ENCODE measurements around the gene CLK3. TPM values are rescaled to one million over a fixed set of nuclear protein-coding genes. Genes with fewer than 3 reads are reported as not detected.
A peak's percentile ranks its signal among the peaks of the same experiment; 100 is the strongest.

Gene CLK3
- total and polyA plus RNA-seq, 2 of the 13 experiments (the other 11 are each of a cell fraction or from before 2014, with no cell fraction given), result 41.5 to 82.0 TPM

DNA sequence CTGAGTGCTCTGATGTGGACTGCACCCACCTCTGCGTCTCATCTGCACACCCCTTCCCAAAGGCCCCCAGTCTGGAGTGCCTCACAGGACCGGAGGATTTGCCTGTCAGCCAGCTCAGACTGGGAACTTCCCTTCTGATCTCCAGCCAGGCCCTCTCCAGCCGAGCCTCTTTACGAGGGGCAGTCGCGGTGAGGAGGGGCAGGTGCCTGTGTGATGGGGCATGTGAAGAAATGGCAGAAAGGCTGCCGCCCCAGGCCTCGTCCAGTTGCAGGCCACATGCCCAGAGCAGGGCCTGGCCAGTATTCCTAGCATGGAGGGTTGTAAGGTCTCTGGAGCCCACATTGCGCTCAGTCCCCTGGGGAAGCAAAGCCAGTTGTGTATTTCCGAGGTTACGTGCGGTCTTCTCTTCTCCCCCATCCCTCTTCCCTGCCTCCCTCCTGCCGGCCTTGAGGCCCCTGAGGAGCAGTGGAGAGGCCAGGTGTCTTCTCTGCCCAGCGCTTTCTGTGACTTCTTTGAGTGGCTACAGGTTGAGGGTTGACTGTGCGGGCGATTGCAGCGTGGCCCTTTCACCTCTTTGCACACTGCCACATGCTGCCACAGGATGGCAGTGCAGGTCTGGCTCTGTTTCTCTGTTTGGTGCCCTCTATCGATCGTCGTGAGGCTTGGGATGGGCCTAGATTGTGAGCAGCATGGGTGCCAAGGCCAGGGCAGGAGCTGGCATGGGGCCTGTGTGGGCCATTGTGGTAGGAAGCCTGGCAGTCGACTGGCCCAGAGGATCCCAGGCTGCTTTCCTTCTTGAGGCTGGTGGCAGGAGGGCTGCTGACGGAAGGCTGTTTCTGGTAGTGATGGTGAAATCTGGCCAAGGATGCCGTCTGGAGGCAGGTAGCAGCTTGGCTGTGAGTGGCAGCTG, 5.3 kb downstream of the CLK3 start (continued):
- TF ChIP-seq DR1 (CRISPR knock-in tag; IDR thresholded peaks at IDR 0.05) (no peak), ZFAT (CRISPR knock-in tag; conservative IDR thresholded peaks at IDR 0.05) (no peak), RARA (CRISPR knock-in tag; IDR thresholded peaks at IDR 0.05) (peak; percentile 44), FUBP1 (CRISPR knock-in tag; IDR thresholded peaks at IDR 0.05; ENCODE audit: borderline replicate concordance) (no peak), SNAI1 (CRISPR knock-in tag; IDR thresholded peaks at IDR 0.05; ENCODE audit: borderline replicate concordance) (no peak), SRSF4 (IDR thresholded peaks at IDR 0.05; ENCODE audit: low read depth, low read length, poor library complexity, severe bottlenecking) (no peak), NKX3-1 (CRISPR knock-in tag; IDR thresholded peaks at IDR 0.05) (no peak), RBM39 (IDR thresholded peaks at IDR 0.05; ENCODE audit: low read depth, low read length, poor library complexity, severe bottlenecking) (peak; percentile 46), KDM2A (CRISPR knock-in tag; IDR thresholded peaks at IDR 0.05; ENCODE audit: borderline replicate concordance, low read depth) (peak; percentile 65; the same call in 1 of the 2 replicates), FIP1L1 (IDR thresholded peaks at IDR 0.05; ENCODE audit: borderline replicate concordance, insufficient read depth, low read depth, low read length) (no peak), MAFK (conservative IDR thresholded peaks at IDR 0.05 in 1 of 2, IDR thresholded peaks at IDR 0.05 in 1 of 2; ENCODE audit: low read length in 2 of 2) (no peak), PBX3 (CRISPR knock-in tag; IDR thresholded peaks at IDR 0.05; ENCODE audit: borderline replicate concordance) (no peak), POLR2A (IDR thresholded peaks at IDR 0.05; ENCODE audit: insufficient read depth in 1 of 2, low read depth in 2 of 2, low read length in 2 of 2) (no peak), ZNF619 (CRISPR knock-in tag; IDR thresholded peaks at IDR 0.05) (no peak; the same call in 1 of the 2 replicates), SIN3B (IDR thresholded peaks at IDR 0.05; ENCODE audit: low read length) (no peak)
- TF ChIP-seq, protein P1, sequence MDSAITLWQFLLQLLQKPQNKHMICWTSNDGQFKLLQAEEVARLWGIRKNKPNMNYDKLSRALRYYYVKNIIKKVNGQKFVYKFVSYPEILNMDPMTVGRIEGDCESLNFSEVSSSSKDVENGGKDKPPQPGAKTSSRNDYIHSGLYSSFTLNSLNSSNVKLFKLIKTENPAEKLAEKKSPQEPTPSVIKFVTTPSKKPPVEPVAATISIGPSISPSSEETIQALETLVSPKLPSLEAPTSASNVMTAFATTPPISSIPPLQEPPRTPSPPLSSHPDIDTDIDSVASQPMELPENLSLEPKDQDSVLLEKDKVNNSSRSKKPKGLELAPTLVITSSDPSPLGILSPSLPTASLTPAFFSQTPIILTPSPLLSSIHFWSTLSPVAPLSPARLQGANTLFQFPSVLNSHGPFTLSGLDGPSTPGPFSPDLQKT (CRISPR knock-in tag; IDR thresholded peaks at IDR 0.05; ENCODE audit: borderline replicate concordance), result no peak
- TF ChIP-seq, protein P2, sequence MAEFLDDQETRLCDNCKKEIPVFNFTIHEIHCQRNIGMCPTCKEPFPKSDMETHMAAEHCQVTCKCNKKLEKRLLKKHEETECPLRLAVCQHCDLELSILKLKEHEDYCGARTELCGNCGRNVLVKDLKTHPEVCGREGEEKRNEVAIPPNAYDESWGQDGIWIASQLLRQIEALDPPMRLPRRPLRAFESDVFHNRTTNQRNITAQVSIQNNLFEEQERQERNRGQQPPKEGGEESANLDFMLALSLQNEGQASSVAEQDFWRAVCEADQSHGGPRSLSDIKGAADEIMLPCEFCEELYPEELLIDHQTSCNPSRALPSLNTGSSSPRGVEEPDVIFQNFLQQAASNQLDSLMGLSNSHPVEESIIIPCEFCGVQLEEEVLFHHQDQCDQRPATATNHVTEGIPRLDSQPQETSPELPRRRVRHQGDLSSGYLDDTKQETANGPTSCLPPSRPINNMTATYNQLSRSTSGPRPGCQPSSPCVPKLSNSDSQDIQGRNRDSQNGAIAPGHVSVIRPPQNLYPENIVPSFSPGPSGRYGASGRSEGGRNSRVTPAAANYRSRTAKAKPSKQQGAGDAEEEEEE (CRISPR knock-in tag; IDR thresholded peaks at IDR 0.05; ENCODE audit: borderline replicate concordance), result no peak
- TF ChIP-seq, protein P3, sequence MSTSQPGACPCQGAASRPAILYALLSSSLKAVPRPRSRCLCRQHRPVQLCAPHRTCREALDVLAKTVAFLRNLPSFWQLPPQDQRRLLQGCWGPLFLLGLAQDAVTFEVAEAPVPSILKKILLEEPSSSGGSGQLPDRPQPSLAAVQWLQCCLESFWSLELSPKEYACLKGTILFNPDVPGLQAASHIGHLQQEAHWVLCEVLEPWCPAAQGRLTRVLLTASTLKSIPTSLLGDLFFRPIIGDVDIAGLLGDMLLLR (CRISPR knock-in tag; IDR thresholded peaks at IDR 0.05), result no peak
- TF ChIP-seq, protein P4, sequence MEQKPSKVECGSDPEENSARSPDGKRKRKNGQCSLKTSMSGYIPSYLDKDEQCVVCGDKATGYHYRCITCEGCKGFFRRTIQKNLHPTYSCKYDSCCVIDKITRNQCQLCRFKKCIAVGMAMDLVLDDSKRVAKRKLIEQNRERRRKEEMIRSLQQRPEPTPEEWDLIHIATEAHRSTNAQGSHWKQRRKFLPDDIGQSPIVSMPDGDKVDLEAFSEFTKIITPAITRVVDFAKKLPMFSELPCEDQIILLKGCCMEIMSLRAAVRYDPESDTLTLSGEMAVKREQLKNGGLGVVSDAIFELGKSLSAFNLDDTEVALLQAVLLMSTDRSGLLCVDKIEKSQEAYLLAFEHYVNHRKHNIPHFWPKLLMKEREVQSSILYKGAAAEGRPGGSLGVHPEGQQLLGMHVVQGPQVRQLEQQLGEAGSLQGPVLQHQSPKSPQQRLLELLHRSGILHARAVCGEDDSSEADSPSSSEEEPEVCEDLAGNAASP (CRISPR knock-in tag; IDR thresholded peaks at IDR 0.05; ENCODE audit: borderline replicate concordance), result 0 out of 2 replicates have a peak, but pooled peaks have one; percentile 23
